Uterus (tissue), 2 donors: ENCODE results near the gene UBXN2A.

Source experiments
- CTCF ChIP-seq, 4 experiments: fragments of 200-600 bp in 2 of 4; fragments of 450-650 bp in 2 of 4; sonication (generic) in 2 of 4; IDR thresholded peaks; one replicate each; pipeline ENCODE4 v1.5.1; 2016 to 2019; ENCODE audit warnings: antibody characterized with exemption in 4 of 4, mild to moderate bottlenecking in 2 of 4, moderate library complexity in 1 of 4
- POLR2A ChIP-seq, 2 donors: fragments of 450-650 bp; IDR thresholded peaks; one replicate each; pipeline ENCODE4 v1.6.1; 2016; ENCODE audit warnings: antibody characterized with exemption in 2 of 2, mild to moderate bottlenecking in 1 of 2, moderate library complexity in 1 of 2

GRCh38 chr2:24016376-24016761 is 76.1 kb downstream of the UBXN2A start:
- TF ChIP-seq CTCF (IDR thresholded peaks at IDR 0.05) (no peak), POLR2A (IDR thresholded peaks at IDR 0.05) (no peak)
